ENCODE measurements around the gene NCF2. TPM values are rescaled to one million over a fixed set of nuclear protein-coding genes. Genes with fewer than 3 reads are reported as not detected.

Gene NCF2
- total RNA-seq, 2 donors from 2014 or later, result 0.55 TPM; not detected in 1

GRCh38 chr1:183636334-183636682 lies 46.0 kb upstream of the NCF2 start:
- H3K27ac ChIP-seq (ENCODE audit: low read depth, low read length), result no peak overlapping the region
- Mint-ChIP-seq H3K27ac (peak overlapping the region; percentile 98), H3K36me3 (ENCODE audit: low read depth) (peaks cover 3% of the 10 kb centered on the region), H3K4me1 (peaks cover 22% of the 10 kb centered on the region), H3K27me3 (ENCODE audit: insufficient read depth) (peaks cover 19% of the 10 kb centered on the region), H3K9me3 (no peaks in the 10 kb centered on the region), H3K4me3 (peak overlapping the region; percentile 100)
- WGBS, 2 experiments (ENCODE audit: insufficient coverage in 1 of 2, insufficient read length in 1 of 2), result 7 to 9% methylated on average over 13 to 15 of the region's 15 CpGs
- peaks cover 23% of the 10 kb centered on the region for H3K27me3 ChIP-seq (ENCODE audit: control insufficient read depth, insufficient read depth, low read length, poor library complexity, severe bottlenecking)
- no peaks in the 10 kb centered on the region for H3K9me3 ChIP-seq (ENCODE audit: control insufficient read depth, low read length)
- no peak for TF ChIP-seq CTCF (conservative IDR thresholded peaks at IDR 0.05)
- peak overlapping the region; percentile 91 for H3K4me3 ChIP-seq (ENCODE audit: low read length)
- DNase-seq, result no peak
- no peak overlapping the region for H3K9ac ChIP-seq (ENCODE audit: extremely low read depth, low read length, poor library complexity, severe bottlenecking)
- peaks cover 6% of the 10 kb centered on the region for H3K36me3 ChIP-seq (ENCODE audit: control insufficient read depth, insufficient read depth, low read length)
- no peaks in the 10 kb centered on the region for H3K4me1 ChIP-seq (ENCODE audit: control insufficient read depth, insufficient read depth, low read length)

- Mint-ChIP-seq H3K9me3 (no peaks in the 10 kb centered on the region), H3K36me3 (ENCODE audit: low read depth) (peaks cover 5% of the 10 kb centered on the region), H3K4me1 (peaks cover 24% of the 10 kb centered on the region), H3K4me3 (peak within 1 kb of the TSS; percentile 100), H3K27me3 (ENCODE audit: insufficient read depth) (peaks cover 19% of the 10 kb centered on the region), H3K27ac (peak within 1 kb of the TSS; percentile 98)
- Histone ChIP-seq H3K27me3 (ENCODE audit: control insufficient read depth, insufficient read depth, low read length, poor library complexity, severe bottlenecking) (peaks cover 23% of the 10 kb centered on the region), H3K9me3 (ENCODE audit: control insufficient read depth, low read length) (no peaks in the 10 kb centered on the region), H3K4me1 (ENCODE audit: control insufficient read depth, insufficient read depth, low read length) (no peaks in the 10 kb centered on the region), H3K4me3 (ENCODE audit: low read length) (peak within 1 kb of the TSS; percentile 91), H3K27ac (ENCODE audit: low read depth, low read length) (peak within 1 kb of the TSS; percentile 73), H3K36me3 (ENCODE audit: control insufficient read depth, insufficient read depth, low read length) (peaks cover 10% of the 10 kb centered on the region), H3K9ac (ENCODE audit: extremely low read depth, low read length, poor library complexity, severe bottlenecking) (peak within 1 kb of the TSS; percentile 60)
- WGBS, 2 experiments (ENCODE audit: insufficient coverage in 1 of 2, insufficient read length in 1 of 2), result 0% methylated on average over 34 to 65 of the region's 65 CpGs
- TF ChIP-seq CTCF (conservative IDR thresholded peaks at IDR 0.05), result no peak
- DNase-seq, result peak; percentile 98
Measured at GRCh38 chr1:183635606-183636333, 45.5 kb upstream of the NCF2 start, which contains the start of gene ARPC5. Gene ARPC5 (minus strand): TSS chr1:183635783. CDS start chr1:183635659, 124 bp downstream.

GRCh38 chr1:183635099-183635605 lies 44.9 kb upstream of the NCF2 start:
- peak overlapping the region; percentile 73 for H3K27ac ChIP-seq (ENCODE audit: low read depth, low read length)
- H3K4me3 ChIP-seq (ENCODE audit: low read length), result peak overlapping the region; percentile 91
- 0% methylated on average over 42 of the region's 42 CpGs; no CpG with 5 or more reads in 1 of the 2 experiments for WGBS, 2 experiments (ENCODE audit: insufficient coverage in 1 of 2, insufficient read length in 1 of 2)
- peaks cover 16% of the 10 kb centered on the region for H3K36me3 ChIP-seq (ENCODE audit: control insufficient read depth, insufficient read depth, low read length)
- no peak for DNase-seq
- Mint-ChIP-seq H3K36me3 (ENCODE audit: low read depth) (peaks cover 11% of the 10 kb centered on the region), H3K4me1 (peaks cover 24% of the 10 kb centered on the region), H3K9me3 (no peaks in the 10 kb centered on the region), H3K4me3 (peak overlapping the region; percentile 100), H3K27ac (peak overlapping the region; percentile 98), H3K27me3 (ENCODE audit: insufficient read depth) (peaks cover 19% of the 10 kb centered on the region)
- H3K4me1 ChIP-seq (ENCODE audit: control insufficient read depth, insufficient read depth, low read length), result no peaks in the 10 kb centered on the region
- no peaks in the 10 kb centered on the region for H3K9me3 ChIP-seq (ENCODE audit: control insufficient read depth, low read length)
- H3K27me3 ChIP-seq (ENCODE audit: control insufficient read depth, insufficient read depth, low read length, poor library complexity, severe bottlenecking), result peaks cover 23% of the 10 kb centered on the region
- H3K9ac ChIP-seq (ENCODE audit: extremely low read depth, low read length, poor library complexity, severe bottlenecking), result peak overlapping the region; percentile 60
- TF ChIP-seq CTCF (conservative IDR thresholded peaks at IDR 0.05), result no peak
